BJ (cell line): Measurements from ENCODE around the gene ZMYND11. TPM values are rescaled to one million over a fixed set of nuclear protein-coding genes. Genes with fewer than 3 reads are reported as not detected.

Experiments
- CTCF ChIA-PET: fragments of 350-600 bp; formaldehyde crosslinking; extraction: SDS; loops from one replicate; lab custom pipeline; 2021; ENCODE audit warnings: antibody characterized with exemption, inconsistent platforms; lab: Yijun Ruan, JAX
- POLR2A ChIA-PET: fragments of 300-600 bp; sonication (Branson Sonifier 250); formaldehyde crosslinking; extraction: SDS; loops from one replicate; lab custom pipeline; 2021; ENCODE audit warnings: antibody characterized with exemption; lab: Charles Lee
- DNase-seq: peaks from one replicate; pipeline ENCODE4 v3.0.0-alpha.2; 2011; ENCODE audit warnings: low read depth
- H3K27me3 ChIP-seq: 2 replicates; pipeline ENCODE4 v1.6.0; 2011; ENCODE audit warnings: low read length; ENCODE audit not compliant: control insufficient read depth, insufficient read depth
- H3K36me3 ChIP-seq: 2 replicates; pipeline ENCODE4 v1.5.1; 2011; ENCODE audit warnings: low read length; ENCODE audit not compliant: control insufficient read depth, insufficient read depth
- H3K4me3 ChIP-seq: 2 replicates; pipeline ENCODE4 v1.5.1; 2011; ENCODE audit warnings: low read depth, mild to moderate bottlenecking, control low read depth, low read length
- CTCF ChIP-seq: IDR thresholded peaks from 2 replicates; pipeline ENCODE4 v1.5.1; 2011; ENCODE audit warnings: low read depth, mild to moderate bottlenecking, control low read depth, inconsistent platforms, low read length, moderate library complexity; ENCODE audit not compliant: insufficient read depth
- polyA plus RNA-seq: library from polyadenylated mRNA; depleted of rRNA; stranded (reverse); fragments of >200 nt; gene quantifications from 2 replicates; pipeline ENCODE4 v1.2.3, GENCODE V29; 2011

ZMYND11 gene
- polyA plus RNA-seq, 1 experiment, result 37.6 TPM

- ChIA-PET POLR2A (no interaction called here), CTCF (interaction anchor here (0.6 to 0.8 kb wide), 2 partner anchors 22 to 98 kb away, joined by 3 to 4 read pairs; no protein-coding TSS in a partner anchor)
- TF ChIP-seq CTCF, result no peak
- no peak for DNase-seq
- no peak overlapping the region for H3K4me3 ChIP-seq
- H3K27me3 ChIP-seq, result peaks cover 2% of the 10 kb centered on the region; the same call in 1 of the 2 replicates
- no peaks in the 10 kb centered on the region for H3K36me3 ChIP-seq
Observed at GRCh38 chr10:95356-96115, 39.7 kb upstream of the ZMYND11 start.

DNA sequence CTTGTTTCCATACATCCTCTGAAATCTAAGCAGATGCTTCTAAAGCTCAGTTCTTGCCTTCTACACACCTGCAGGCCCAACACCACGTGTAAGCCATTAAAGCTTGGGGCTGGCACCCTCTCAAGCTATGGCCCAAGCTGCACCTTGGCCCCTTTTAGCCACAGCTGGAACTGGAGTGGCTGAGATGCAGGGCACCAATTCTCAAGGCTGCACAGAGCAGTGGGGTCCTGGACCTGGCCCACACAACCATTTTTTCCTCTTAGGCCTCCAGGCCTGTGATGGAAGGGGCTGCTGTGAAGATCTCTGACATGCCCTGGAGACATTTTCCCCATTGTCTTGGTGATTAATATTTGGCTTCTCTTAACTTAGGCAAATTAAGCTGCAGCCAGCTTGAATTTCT lies 38.8 kb upstream of the ZMYND11 start:
- Histone ChIP-seq H3K4me3 (no peak overlapping the region), H3K36me3 (no peaks in the 10 kb centered on the region), H3K27me3 (peaks cover 2% of the 10 kb centered on the region; the same call in 1 of the 2 replicates)
- CTCF ChIA-PET, result no interaction called here
- POLR2A ChIA-PET, result no interaction called here
- no peak for TF ChIP-seq CTCF
- no peak for DNase-seq

DNA sequence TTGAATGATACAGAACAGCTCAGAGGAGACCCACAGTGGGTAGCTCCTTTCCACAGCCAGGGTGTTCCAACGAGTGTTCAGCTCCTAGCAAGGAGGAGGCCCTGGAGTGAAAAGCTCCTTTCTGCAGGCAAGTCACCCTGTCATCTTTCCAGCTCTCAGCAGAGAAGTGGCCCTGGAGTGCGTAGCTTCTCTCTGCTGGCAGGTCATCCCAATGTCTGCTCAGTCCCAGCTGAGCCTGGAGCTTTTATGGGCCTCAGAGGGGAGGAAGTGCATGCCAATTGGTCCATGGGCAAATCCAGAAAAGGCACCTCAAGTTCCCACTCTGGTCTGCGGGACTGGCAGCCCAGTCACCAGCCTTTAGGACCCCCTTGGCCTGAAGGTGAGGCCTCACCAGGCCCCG lies 30.8 kb upstream of the ZMYND11 start:
- no peaks in the 10 kb centered on the region for H3K36me3 ChIP-seq
- POLR2A ChIA-PET, result no interaction called here
- DNase-seq, result no peak
- H3K27me3 ChIP-seq, result no peaks in the 10 kb centered on the region
- TF ChIP-seq CTCF, result no peak
- no peak overlapping the region for H3K4me3 ChIP-seq
- CTCF ChIA-PET, result interaction anchor here (0.8 kb wide), 1 partner anchor 28 kb away, joined by 3 read pairs; no protein-coding TSS in a partner anchor

DNA sequence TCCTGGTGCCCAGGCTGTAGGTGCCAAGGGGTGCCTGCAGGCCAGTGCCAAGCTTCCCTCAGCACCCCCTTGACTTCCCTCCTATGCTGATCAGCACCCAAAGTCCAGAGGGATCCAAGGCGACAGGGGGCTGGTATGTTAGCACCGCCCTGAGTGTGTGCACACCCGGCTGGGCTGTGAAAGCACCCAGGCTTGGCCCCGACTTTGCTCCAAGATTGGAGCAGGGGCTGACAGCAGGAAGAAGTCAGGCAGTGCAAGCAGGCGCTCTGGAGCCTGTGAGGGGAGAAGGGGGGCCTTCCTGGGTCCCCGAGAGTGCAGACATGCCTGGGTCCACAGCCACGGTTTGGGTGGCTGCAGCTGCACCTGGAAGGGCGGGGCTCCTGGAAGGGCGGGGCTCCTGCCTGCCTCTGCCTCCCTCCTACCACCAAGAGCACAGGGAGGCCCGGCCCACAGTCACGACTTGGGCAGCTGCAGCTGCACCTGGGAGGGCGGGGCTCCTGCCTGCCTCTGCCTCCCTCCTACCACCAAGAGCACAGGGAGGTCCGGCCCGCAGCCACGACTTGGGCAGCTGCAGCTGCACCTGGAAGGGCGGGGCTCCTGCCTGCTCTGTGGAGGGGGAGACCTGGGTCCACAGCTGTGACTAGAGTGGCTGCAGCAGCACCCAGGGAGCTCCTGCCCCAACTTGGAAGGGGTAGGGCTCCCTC lies 30.2 kb upstream of the ZMYND11 start:
- Histone ChIP-seq H3K27me3 (peaks cover 3% of the 10 kb centered on the region; the same call in 1 of the 2 replicates), H3K36me3 (no peaks in the 10 kb centered on the region), H3K4me3 (no peak overlapping the region)
- POLR2A ChIA-PET, result no interaction called here
- CTCF ChIA-PET, result no interaction called here
- DNase-seq, result no peak
- no peak for TF ChIP-seq CTCF

DNA sequence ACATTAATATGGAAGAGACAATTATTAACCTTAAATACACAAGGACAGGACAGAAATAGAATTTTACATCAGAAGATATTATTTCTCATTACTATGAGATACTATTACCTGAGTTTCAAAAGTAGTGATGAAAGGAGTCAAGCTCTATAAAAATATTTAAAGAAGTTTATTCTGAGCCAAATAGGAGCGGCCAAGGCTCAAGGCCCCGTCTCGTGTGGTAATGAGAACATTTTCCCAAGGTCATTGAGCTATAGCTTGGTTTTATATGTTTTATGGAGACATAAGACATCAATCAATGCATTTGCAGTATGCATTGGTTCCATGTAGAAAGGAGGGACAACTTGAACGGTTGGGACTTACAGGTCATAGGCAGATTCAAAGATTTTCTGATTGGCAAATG lies 29.4 kb upstream of the ZMYND11 start:
- CTCF ChIA-PET, result no interaction called here
- Histone ChIP-seq H3K27me3 (peaks cover 3% of the 10 kb centered on the region; the same call in 1 of the 2 replicates), H3K4me3 (no peak overlapping the region), H3K36me3 (no peaks in the 10 kb centered on the region)
- TF ChIP-seq CTCF, result no peak
- POLR2A ChIA-PET, result no interaction called here
- no peak for DNase-seq
